HepG2 (cell line): ENCODE measurements around the gene SLC8B1. TPM values are rescaled to one million over a fixed set of nuclear protein-coding genes. Genes with fewer than 3 reads are reported as not detected.

Source experiments
- ARID5B ChIP-seq: IDR thresholded peaks from 2 replicates; pipeline ENCODE4 v1.4.0; 2020; ENCODE audit warnings: mild to moderate bottlenecking, missing genetic modification reagents
- BHLHE40 ChIP-seq: IDR thresholded peaks from 2 replicates; pipeline ENCODE4 v1.6.1; 2011; ENCODE audit warnings: low read length, improper control_type of control experiment
- CREBL2 ChIP-seq: sonication (generic); formaldehyde crosslinking; IDR thresholded peaks from 2 replicates; pipeline ENCODE4 v1.8.1; 2023; ENCODE audit warnings: missing genetic modification reagents, mild to moderate bottlenecking, borderline replicate concordance
- EEA1 ChIP-seq: sonication (generic); formaldehyde crosslinking; IDR thresholded peaks from 2 replicates; pipeline ENCODE4 v1.5.1; 2020; ENCODE audit warnings: mild to moderate bottlenecking, missing genetic modification reagents, borderline replicate concordance
- ELF3 ChIP-seq: IDR thresholded peaks from 2 replicates; pipeline ENCODE4 v1.6.1; 2016; ENCODE audit warnings: missing genetic modification reagents, missing compliant biosample characterization
- FIP1L1 ChIP-seq: fragments of 200-400 bp; formaldehyde crosslinking; IDR thresholded peaks from 2 replicates; pipeline ENCODE4 v1.6.1; 2018; ENCODE audit warnings: low read depth, mild to moderate bottlenecking, low read length, moderate library complexity, borderline replicate concordance; ENCODE audit not compliant: insufficient read depth
- GFI1 ChIP-seq: sonication (generic); formaldehyde crosslinking; IDR thresholded peaks from 2 replicates; pipeline ENCODE4 v1.5.0; 2020; ENCODE audit warnings: missing genetic modification reagents, mild to moderate bottlenecking, borderline replicate concordance
- HOXA9 ChIP-seq: sonication (generic); formaldehyde crosslinking; IDR thresholded peaks from 2 replicates; pipeline ENCODE4 v1.8.1; 2022; ENCODE audit warnings: missing genetic modification reagents, mild to moderate bottlenecking, moderate library complexity, borderline replicate concordance
- MEIS1 ChIP-seq: sonication (generic); formaldehyde crosslinking; IDR thresholded peaks from 2 replicates; pipeline ENCODE4 v1.9.0; 2021; ENCODE audit warnings: mild to moderate bottlenecking, missing genetic modification reagents, moderate library complexity, borderline replicate concordance
- MTA1 ChIP-seq: sonication (generic); formaldehyde crosslinking; IDR thresholded peaks from 2 replicates; pipeline ENCODE4 v1.4.0; 2020; ENCODE audit warnings: missing genetic modification reagents, mild to moderate bottlenecking, borderline replicate concordance
- POGZ ChIP-seq: sonication (generic); formaldehyde crosslinking; IDR thresholded peaks from 2 replicates; pipeline ENCODE4 v1.4.0; 2020; ENCODE audit warnings: mild to moderate bottlenecking, missing genetic modification reagents
- RELA ChIP-seq: sonication (generic); formaldehyde crosslinking; IDR thresholded peaks from 2 replicates; pipeline ENCODE4 v1.4.0; 2020; ENCODE audit warnings: missing genetic modification reagents
- ZBTB42 ChIP-seq: sonication (generic); formaldehyde crosslinking; IDR thresholded peaks from 2 replicates; pipeline ENCODE4 v1.5.0; 2020; ENCODE audit warnings: mild to moderate bottlenecking, missing genetic modification reagents
- ZNF687 ChIP-seq: sonication (generic); formaldehyde crosslinking; IDR thresholded peaks from 2 replicates; pipeline ENCODE4 v1.5.1; 2020; ENCODE audit warnings: mild to moderate bottlenecking, missing genetic modification reagents, moderate library complexity
- ZNF749 ChIP-seq: sonication (generic); formaldehyde crosslinking; IDR thresholded peaks from 2 replicates; pipeline ENCODE4 v1.8.0; 2022; ENCODE audit warnings: mild to moderate bottlenecking, missing genetic modification reagents, moderate library complexity, borderline replicate concordance
- ZNF770 ChIP-seq: sonication (generic); formaldehyde crosslinking; IDR thresholded peaks from 2 replicates; pipeline ENCODE4 v1.5.0; 2020; ENCODE audit warnings: mild to moderate bottlenecking, missing genetic modification reagents
- ZNF790 ChIP-seq: sonication (generic); formaldehyde crosslinking; IDR thresholded peaks from 2 replicates; pipeline ENCODE4 v1.8.0; 2022; ENCODE audit warnings: missing genetic modification reagents, mild to moderate bottlenecking, borderline replicate concordance
- polyA plus RNA-seq, 8 experiments: library from polyadenylated mRNA; depleted of rRNA in 3 of 8; stranded (reverse) in 7 of 8; unstranded in 1 of 8; fragments of >200 nt; fragmentation: Illumina TruSeq in 4 of 8; extraction: Trizol in 4 of 8; gene quantifications; 2 replicates each; pipeline versions ENCODE4 v1.2.1 to v1.2.3, GENCODE V29; 2011 to 2016; ENCODE audit warnings: low read depth in 4 of 8, missing spikeins in 1 of 8, mixed read lengths in 1 of 8; ENCODE audit not compliant: insufficient read depth in 1 of 8
- total RNA-seq, 5 experiments: library from RNA; depleted of rRNA; stranded (reverse); fragments of >200 nt; fragmentation: Illumina TruSeq; extraction: Trizol; gene quantifications; 2 replicates each; pipeline ENCODE4 v1.2.3, GENCODE V29; 2016; ENCODE audit warnings: low read depth in 1 of 5

SLC8B1 gene
- total and polyA plus RNA-seq, 2 of the 13 experiments (the other 11 are each of a cell fraction or from before 2014, with no cell fraction given) = 6.8 to 8.0 TPM

GRCh38 chr12:113358381-113359132, 23.6 kb upstream of the SLC8B1 start, which contains the start of gene PLBD2 (continued):
- TF ChIP-seq ZNF687 (CRISPR knock-in tag) (peak; percentile 76), MTA1 (CRISPR knock-in tag) (peak; percentile 60; the same call in 1 of the 2 replicates), CREBL2 (CRISPR knock-in tag) (0 out of 2 replicates have a peak, but pooled peaks have one; percentile 35), ELF3 (peak; percentile 60), ZNF749 (CRISPR knock-in tag) (peak; percentile 84; the same call in 1 of the 2 replicates), ARID5B (peak; percentile 47; the same call in 1 of the 2 replicates), HOXA9 (0 out of 2 replicates have a peak, but pooled peaks have one; percentile 19), EEA1 (CRISPR knock-in tag) (peak; percentile 20; the same call in 1 of the 2 replicates), POGZ (peak; percentile 52; the same call in 1 of the 2 replicates), GFI1 (CRISPR knock-in tag) (no peak), ZNF770 (CRISPR knock-in tag) (0 out of 2 replicates have a peak, but pooled peaks have one; percentile 16), BHLHE40 (peak; percentile 90), ZBTB42 (0 out of 2 replicates have a peak, but pooled peaks have one; percentile 34), ZNF790 (CRISPR knock-in tag) (peak; percentile 55; the same call in 1 of the 2 replicates), MEIS1 (CRISPR knock-in tag) (peak; percentile 46; the same call in 1 of the 2 replicates), RELA (CRISPR knock-in tag) (peak; percentile 65; the same call in 1 of the 2 replicates), FIP1L1 (no peak)
